Measurements from ENCODE around the gene BMX.

BMX gene

DNA sequence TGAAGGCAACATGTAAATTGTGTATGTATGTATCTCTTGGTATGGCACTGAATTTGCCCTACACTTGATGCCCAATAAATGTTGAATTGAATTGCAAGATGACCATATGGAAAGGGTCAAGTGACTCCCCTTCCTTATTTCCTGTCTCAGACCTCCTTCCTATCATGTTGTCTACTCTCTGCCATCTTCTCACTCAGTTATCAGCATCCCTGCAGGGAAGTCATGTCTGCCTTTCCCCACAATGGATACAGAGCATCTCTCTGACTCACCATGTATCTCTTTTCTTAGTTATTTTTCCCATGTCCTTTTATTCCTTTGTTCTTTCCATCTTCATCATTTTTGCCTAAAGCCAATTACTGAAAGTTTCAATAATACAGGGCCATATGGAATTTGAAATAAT, 22.5 kb downstream of the BMX start:
- no peak overlapping the region for H3K4me3 ChIP-seq (ENCODE audit: low read depth, low read length)
- no peaks in the 10 kb centered on the region for H3K36me3 ChIP-seq
- H3K4me1 ChIP-seq, result no peaks in the 10 kb centered on the region
- no peaks in the 10 kb centered on the region for H3K9me3 ChIP-seq
- DNase-seq, result no peak
- H3K27me3 ChIP-seq, result no peaks in the 10 kb centered on the region
- no peak for TF ChIP-seq CTCF (IDR thresholded peaks at IDR 0.05; ENCODE audit: low read depth, low read length)

DNA sequence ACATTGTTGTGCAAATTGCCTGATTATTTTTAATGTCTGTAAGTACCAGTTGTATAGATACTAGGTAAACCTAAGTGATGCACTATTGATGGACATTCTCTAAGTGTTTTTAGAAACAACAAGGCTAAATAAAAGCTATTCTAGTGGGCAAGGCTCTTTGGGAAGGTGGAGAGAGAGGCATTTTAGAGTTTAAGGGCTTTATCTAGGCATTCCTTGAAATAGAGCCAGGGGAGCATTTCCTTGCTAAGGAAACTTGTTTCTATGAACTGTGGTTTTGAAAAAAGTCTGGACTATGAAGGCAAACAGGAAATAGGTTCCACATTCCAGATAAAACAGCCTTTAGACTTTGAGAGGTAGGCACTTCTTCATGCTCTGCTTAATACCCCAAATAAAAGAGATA, 23.8 kb downstream of the BMX start:
- Histone ChIP-seq H3K27me3 (no peaks in the 10 kb centered on the region), H3K9me3 (no peaks in the 10 kb centered on the region), H3K4me3 (ENCODE audit: low read depth, low read length) (no peak overlapping the region), H3K4me1 (no peaks in the 10 kb centered on the region), H3K36me3 (no peaks in the 10 kb centered on the region)
- no peak for TF ChIP-seq CTCF (IDR thresholded peaks at IDR 0.05; ENCODE audit: low read depth, low read length)
- DNase-seq, result no peak

GRCh38 chrX:15525664-15526416, 25.2 kb downstream of the BMX start:
- no peak for TF ChIP-seq CTCF (IDR thresholded peaks at IDR 0.05; ENCODE audit: low read depth, low read length)
- DNase-seq, result no peak
- no peaks in the 10 kb centered on the region for H3K27me3 ChIP-seq

DNA sequence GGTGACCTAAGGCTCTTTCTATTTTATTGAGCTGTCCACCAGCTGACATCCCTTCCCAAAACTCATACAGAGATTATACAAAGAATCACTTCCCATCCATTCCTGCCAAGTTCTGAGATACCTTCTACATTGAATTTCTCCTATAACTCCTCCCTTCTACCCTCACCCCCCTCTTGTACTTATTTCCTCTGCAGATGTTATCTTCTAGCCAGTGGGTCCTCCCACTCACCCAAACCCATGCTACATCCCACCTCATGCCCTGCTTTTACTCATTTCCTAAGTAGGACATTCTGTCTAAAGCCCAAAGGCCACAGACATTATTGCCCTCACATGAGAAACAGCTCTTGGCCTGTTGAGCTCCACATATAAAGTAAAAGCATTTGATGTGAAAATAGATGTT, 28.6 kb downstream of the BMX start:
- DNase-seq, result no peak
- Histone ChIP-seq H3K4me1 (no peaks in the 10 kb centered on the region), H3K27me3 (no peaks in the 10 kb centered on the region), H3K36me3 (no peaks in the 10 kb centered on the region), H3K4me3 (ENCODE audit: low read depth, low read length) (no peak overlapping the region), H3K9me3 (no peaks in the 10 kb centered on the region)
- no peak for TF ChIP-seq CTCF (IDR thresholded peaks at IDR 0.05; ENCODE audit: low read depth, low read length)

More at GRCh38 chrX:15525664-15526416, 25.2 kb downstream of the BMX start:
- Histone ChIP-seq H3K36me3 (no peaks in the 10 kb centered on the region), H3K4me1 (no peaks in the 10 kb centered on the region), H3K9me3 (no peaks in the 10 kb centered on the region), H3K4me3 (ENCODE audit: low read depth, low read length) (no peak overlapping the region)

- no peak for DNase-seq
- Histone ChIP-seq H3K36me3 (no peaks in the 10 kb centered on the region), H3K4me3 (ENCODE audit: low read depth, low read length) (no peak overlapping the region), H3K27me3 (no peaks in the 10 kb centered on the region), H3K9me3 (no peaks in the 10 kb centered on the region), H3K4me1 (no peaks in the 10 kb centered on the region)
- TF ChIP-seq CTCF (IDR thresholded peaks at IDR 0.05; ENCODE audit: low read depth, low read length), result no peak
These were observed 29.7 kb downstream of the BMX start for GRCh38 chrX:15530318-15530717.

GRCh38 chrX:15546745-15547144, 46.1 kb downstream of the BMX start:
- no peaks in the 10 kb centered on the region for H3K9me3 ChIP-seq
- no peak for DNase-seq
- H3K4me1 ChIP-seq, result no peaks in the 10 kb centered on the region
- no peaks in the 10 kb centered on the region for H3K27me3 ChIP-seq
- no peak overlapping the region for H3K4me3 ChIP-seq (ENCODE audit: low read depth, low read length)
- TF ChIP-seq CTCF (IDR thresholded peaks at IDR 0.05; ENCODE audit: low read depth, low read length), result no peak
- H3K36me3 ChIP-seq, result no peaks in the 10 kb centered on the region
